ENCODE measurements around the gene MRPS30.
"Not testable (repeated sequence)": the region's sequence is repeated elsewhere in the genome, so short reads cannot be mapped to it uniquely, and the experiment has no call there.

Gene MRPS30
- total RNA-seq: 59.4 to 73.6 (median 66.1) reads per million in 4 experiments

- DNase-seq: peak; percentile 83
Measured at GRCh38 chr5:44808435-44809214, at the start of gene MRPS30. Gene MRPS30 (plus strand): TSS chr5:44808947. CDS start chr5:44808963, 16 bp downstream.

DNA sequence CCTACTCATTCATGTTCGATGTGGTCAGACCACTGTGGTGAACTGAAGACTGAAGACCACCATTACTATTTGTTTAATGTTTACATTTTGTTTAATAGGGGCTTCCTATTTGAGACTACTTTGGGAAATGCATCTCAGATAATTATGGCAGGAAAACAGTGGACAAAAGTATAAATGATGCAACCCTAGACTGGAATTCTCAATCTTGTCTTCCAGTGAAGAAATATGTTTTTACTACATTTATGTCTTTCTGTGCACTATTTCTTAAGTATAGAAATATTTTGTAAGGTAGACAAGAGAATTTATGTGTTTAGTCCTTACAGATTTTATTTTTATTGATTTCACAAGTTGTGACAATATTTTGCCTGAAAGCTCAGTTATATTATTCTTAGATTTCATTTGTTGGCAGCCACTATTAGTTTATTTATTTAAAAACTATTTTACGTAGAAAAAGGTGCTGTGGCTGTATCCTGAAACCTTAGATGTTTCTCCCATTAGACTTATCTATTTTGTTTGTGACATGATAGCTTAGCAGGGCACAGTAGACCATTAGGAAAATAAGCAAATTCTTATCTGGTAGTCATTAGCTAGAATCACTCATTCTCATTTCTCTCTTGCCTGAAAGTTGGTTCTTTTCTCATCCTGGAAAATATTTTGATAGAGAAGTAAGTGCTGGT lies 39.4 kb upstream of the MRPS30 start:
- DNase-seq: no peak

GRCh38 chr5:44769877-44770209 lies 38.9 kb upstream of the MRPS30 start:
- DNase-seq: no peak

DNA sequence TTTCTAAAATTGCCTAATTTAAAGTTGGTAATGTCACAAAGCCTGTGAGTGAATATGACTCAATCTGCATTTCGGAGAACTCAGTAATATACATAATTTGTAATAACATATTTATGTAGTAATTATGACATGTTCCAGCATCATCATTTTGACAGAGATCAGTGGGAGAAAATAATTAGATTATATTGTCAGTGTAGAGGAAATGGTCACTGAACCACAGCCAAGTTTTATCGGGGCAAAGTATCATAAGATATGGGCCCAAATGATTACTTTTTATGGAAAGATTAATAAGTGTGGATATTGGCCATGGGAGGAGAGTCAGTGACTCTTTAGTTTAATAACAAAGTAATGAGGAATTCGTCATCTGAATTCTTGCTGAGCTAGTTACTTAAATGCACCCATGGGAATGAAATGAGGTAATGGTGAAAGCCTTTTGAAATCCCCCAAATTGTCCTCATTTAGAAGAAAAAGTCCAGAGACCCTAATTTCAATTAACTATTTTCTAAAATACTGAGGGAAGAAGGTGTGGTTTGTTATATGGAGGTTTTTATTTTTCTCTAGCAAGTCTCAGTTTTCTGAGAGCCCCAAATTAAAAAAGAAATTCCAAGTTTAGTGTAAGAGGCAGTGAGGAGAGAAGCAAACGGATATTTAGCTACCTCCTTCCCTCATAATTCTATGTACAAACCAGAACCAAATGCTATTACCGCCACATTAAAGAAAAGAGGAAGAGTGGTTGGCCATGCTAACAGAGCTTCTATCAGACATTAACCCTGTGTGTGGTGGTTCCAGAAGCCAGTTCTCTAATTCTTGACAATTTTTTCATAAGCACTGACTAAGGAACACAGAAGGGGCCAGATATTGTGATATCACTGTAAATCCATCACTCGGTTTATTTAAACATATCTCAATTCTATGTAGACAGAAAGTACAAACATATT lies 37.7 kb upstream of the MRPS30 start:
- DNase-seq: no peak

- DNase-seq: not testable (repeated sequence)
Measured at GRCh38 chr5:44772397-44772796, 36.4 kb upstream of the MRPS30 start.

DNA sequence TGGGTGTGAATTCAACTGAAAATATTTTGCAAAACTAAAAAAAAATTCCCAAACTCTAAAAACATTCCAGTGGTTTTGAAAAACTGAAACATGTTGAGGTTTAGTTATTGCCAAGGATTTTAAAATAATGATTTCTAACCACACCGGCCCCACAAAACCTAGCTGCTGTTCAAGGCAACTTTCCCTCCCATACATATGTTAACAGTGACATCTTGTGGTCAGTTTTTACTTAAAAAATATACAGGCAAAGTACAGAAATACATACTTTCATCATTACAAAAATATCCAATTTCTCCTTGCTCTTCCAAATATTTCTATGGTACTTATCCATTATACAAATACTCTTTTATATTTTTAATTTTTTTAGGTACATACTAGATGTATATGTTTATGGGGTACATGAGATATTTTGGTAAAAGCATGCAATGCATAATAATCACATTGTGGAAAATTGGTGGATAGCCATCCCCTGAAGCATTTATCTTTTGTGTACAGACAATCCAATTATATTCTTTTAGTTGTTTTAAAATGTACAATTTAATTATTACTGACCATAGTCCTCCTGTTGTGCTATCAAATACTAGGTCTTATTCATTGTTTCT lies 34.4 kb upstream of the MRPS30 start:
- no peak for DNase-seq

- no peak for DNase-seq
Measured at GRCh38 chr5:44779167-44779566, 29.6 kb upstream of the MRPS30 start.

- no peak for DNase-seq
Measured at GRCh38 chr5:44783634-44784315, 25.0 kb upstream of the MRPS30 start.

GRCh38 chr5:44787731-44788130 lies 21.0 kb upstream of the MRPS30 start:
- DNase-seq: no peak

- DNase-seq: not testable (repeated sequence)
Measured at GRCh38 chr5:44789372-44789995, 19.3 kb upstream of the MRPS30 start.

DNA sequence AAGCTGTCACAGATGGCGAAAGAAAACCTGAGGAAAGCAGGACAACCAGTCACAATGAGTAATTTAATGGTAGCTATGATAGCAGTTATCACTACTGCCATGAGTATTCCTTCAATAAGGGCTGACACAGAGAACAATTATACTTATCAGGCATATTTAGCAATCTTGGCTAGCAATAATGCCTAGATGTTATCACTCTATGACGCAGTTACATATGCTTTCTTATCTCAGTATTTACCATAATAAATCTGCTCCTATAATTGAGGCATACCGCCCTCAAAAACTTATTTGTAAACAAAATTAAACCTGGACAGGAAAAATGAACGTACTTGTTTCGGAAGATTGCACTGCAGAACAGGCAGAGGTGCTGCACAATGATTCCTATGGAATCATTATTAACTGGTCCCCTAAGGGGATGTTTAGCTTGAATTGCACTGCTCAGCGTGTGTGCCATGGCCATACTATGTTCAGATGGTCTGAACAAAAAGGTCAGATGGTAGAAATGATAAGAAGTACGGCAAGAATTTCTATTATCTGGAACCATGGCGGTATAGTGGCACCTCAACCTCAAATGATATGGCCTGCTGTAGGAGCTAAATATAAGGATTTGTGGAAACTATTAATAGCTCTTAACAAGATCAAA lies 16.6 kb upstream of the MRPS30 start:
- not testable (repeated sequence) for DNase-seq

DNA sequence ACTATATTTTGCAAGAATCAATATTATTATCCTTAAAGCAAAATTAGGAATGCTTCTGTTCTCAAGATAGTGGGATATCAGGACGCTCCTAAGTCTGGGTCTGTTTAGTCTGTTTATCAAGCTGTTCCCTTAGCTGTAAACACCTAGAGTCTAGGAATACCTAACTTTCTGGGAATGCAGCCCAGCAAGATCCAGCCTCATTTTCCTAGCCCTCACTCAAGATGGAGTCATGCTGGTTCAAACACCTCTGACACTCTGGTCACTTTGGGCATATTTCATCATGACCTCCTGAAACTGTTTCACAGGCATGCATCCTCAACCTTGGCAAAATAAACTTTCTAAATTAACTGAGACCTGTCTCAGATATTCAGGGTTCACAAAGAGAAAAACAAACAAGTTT lies 14.4 kb upstream of the MRPS30 start:
- no peak for DNase-seq

GRCh38 chr5:44795496-44795895 lies 13.3 kb upstream of the MRPS30 start:
- DNase-seq: no peak

DNA sequence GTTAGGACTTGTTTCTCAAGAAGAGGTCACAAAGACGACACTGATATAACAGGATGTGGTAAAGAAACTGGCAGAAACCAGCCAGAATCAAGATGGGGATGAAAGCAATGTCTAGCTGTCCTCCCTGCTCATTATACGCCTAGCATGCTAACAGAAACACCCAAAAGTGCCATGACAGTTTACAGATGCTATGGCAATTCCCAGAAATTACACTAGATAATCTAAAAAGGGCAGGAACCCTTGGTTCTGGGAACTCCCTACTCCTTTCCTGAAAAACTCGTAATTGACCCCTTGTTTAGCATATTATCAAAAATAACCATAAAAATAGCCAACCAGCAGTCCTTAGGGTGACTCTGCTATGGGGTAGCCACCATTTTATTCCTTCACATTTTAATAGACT lies 10.9 kb upstream of the MRPS30 start:
- no peak for DNase-seq

DNA sequence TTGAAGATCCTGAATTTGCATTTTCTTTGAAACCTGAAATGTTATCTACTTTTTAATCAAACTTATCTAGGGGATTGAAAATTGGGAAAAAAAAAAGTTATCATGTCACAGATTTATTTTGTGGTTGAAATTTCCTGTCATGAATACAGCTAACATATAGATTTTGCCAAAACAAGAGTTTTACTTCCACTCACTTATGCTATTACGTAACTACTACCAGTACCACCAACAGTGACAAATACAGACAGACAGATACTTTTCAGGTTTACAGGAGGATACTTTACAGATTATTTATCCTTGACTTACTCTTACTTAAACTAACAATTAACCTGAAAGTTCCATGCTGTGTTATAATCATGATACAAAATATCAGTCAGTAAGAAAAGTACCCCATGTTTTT lies 6.8 kb upstream of the MRPS30 start:
- DNase-seq: no peak

GRCh38 chr5:44806608-44807007 lies 2.1 kb upstream of the MRPS30 start:
- DNase-seq: no peak

- no peak for DNase-seq
Measured at GRCh38 chr5:44807269-44807668, 1.5 kb upstream of the MRPS30 start.

GRCh38 chr5:44809215-44809955 lies 638 bp downstream of the MRPS30 start:
- DNase-seq: peak; percentile 27

DNA sequence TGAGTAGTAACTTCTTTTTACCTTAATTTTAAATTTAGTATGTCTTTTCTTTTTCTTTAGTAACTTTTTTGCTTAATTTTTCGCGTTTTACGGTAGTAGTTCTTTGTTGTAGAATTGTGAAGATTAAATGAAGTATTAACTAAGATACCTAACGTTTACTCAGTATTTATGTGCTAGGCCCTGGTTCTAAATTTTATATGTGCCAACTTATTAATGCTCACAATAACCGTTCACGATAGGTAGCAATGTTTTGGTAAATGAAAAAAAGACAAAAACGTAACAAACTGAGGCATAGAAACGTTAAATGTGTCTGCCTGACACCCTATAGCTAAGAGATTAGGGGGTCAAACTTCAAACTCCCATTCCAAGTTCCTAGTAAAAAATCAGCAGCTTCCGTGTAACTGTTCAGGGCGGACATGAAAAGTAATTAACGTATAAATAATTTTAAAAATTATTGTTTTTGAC lies 1.2 kb downstream of the MRPS30 start:
- DNase-seq: no peak

DNA sequence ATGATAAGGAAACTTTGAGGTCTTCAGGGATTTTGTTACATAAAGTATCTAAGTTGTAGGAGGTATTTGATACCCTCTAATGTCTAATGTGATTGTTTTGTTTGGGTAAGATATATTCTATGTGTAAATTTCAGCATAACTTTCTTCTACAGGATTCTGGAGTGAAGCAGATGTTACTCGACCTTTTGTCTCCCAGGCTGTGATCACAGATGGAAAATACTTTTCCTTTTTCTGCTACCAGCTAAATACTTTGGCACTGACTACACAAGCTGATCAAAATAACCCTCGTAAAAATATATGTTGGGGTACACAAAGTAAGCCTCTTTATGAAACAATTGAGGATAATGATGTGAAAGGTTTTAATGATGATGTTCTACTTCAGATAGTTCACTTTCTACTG lies 6.0 kb downstream of the MRPS30 start:
- no peak for DNase-seq

All from effector CD8-positive, alpha-beta T cell (primary cell).